Motor neuron (in vitro differentiated cells): ENCODE measurements around the gene NLGN1. TPM values are rescaled to one million over a fixed set of nuclear protein-coding genes. Genes with fewer than 3 reads are reported as not detected.
A peak's percentile ranks its signal among the peaks of the same experiment; 100 is the strongest.

Experiments
- ATAC-seq, 8 experiments: fragments of 200-7000 bp; cut with Tn5 transposase; replicated peaks in 6 of 8; 2 replicates each; pipeline ENCODE4 v1.8.0; 2021; ENCODE audit warnings: mild to moderate bottlenecking in 8 of 8, moderate library complexity in 8 of 8
- H3K27ac ChIP-seq, 2 donors: fragments of 250-450 bp; sonication (Bioruptor Pico); 2 replicates each; pipeline ENCODE4 v1.9.0; 2021; ENCODE audit warnings: antibody characterized with exemption in 2 of 2, mild to moderate bottlenecking in 2 of 2, moderate library complexity in 1 of 2
- H3K4me1 ChIP-seq, 2 donors: fragments of 250-450 bp; sonication (Bioruptor Pico); replicated peaks in 1 of 2; 2 replicates each; pipeline ENCODE4 v1.6.1; 2021; ENCODE audit warnings: antibody characterized with exemption in 2 of 2, mild to moderate bottlenecking in 2 of 2, moderate library complexity in 1 of 2
- H3K4me3 ChIP-seq, 5 donors: fragments of 250-450 bp; sonication (Bioruptor Pico); 2 replicates each; pipeline ENCODE4 v1.9.0; 2021; ENCODE audit warnings: antibody characterized with exemption in 5 of 5, mild to moderate bottlenecking in 5 of 5, moderate library complexity in 4 of 5
- WGBS, 10 experiments: fragments of 450-650 bp; shearing (Covaris generic); methylation state at CpG; one replicate each; pipeline ENCODE4 v1.0.0; 2022; 5-methylcytosine and 5-hydroxymethylcytosine counted together
- in situ Hi-C, 9 experiments: fragments of 400-800 bp; cut with MboI; loops; one replicate each; pipeline ENCODE4 v1.15.0; 2021; ENCODE audit warnings: low sequenced_read_pairs in 9 of 9, low pct_unique_long_range_greater_than_20kb in 2 of 9; ENCODE audit not compliant: unreplicated experiment in 9 of 9
- total RNA-seq, 8 experiments: library from RNA; unstranded; fragments of 300-600 nt; gene quantifications; 2 replicates each; pipeline versions ENCODE4 v1.2.3 to v1.2.4, GENCODE V29; 2022

Gene NLGN1
- total RNA-seq, 8 experiments from 2014 or later = 16.6 to 63.4 (median 34.8) TPM

DNA sequence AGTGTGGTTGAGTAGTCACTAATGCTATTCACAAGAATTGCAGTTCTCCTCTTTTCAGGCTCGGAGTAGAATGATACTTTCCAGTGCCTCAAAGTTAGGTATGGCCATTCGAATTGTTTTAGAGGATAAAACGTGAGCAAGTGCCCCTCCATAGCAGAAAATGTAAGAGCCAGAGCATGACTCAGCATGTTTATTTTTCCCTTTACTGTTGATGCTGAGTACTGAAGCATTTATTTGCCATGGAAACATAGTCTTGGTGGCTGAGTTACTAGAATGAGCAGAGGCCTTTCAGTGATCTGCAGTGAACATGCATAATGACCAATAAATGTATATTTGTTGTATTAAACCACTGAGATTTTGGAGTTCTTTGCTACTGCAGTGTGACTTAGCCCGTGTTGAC lies 540.6 kb downstream of the NLGN1 start:
- no peak overlapping the region for H3K4me3 ChIP-seq
- WGBS, 10 experiments = 20 to 87% (median 49%) methylated on average over 1 to 4 of the region's 4 CpGs; no CpG with 5 or more reads in 1 of the 10 experiments
- no peak overlapping the region for H3K27ac ChIP-seq
- H3K4me1 ChIP-seq = peaks cover 10 to 19% of the 10 kb centered on the region in 2 donors
- in situ Hi-C loops = no loop called here
- peak; percentile 60 to 98 (median 92) for ATAC-seq

DNA sequence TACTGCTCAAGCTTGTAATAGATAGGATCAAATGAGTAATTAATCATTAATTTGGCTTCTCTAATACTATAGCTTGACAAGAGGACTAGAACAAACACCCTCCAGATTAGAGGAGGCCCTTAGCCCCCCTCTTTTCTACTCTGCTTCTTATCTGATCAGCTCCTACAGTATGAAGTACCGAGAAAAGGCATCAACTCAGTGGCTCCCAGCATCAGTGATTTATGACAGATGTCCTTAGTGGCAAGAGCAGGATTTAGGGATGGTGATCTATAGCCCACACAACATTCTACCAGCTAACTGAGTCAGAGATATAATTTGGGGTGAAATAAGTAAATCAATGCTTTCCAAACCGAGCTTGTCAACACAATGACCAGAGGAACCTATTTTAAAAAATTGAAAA lies 541.1 kb downstream of the NLGN1 start:
- ATAC-seq = peak in 5 of 8 experiments; percentile 52 to 76 (median 53)
- no peak overlapping the region for H3K27ac ChIP-seq
- in situ Hi-C loops = no loop called here
- WGBS, 10 experiments = 45 to 100% (median 62%) methylated on average over 1 to 2 of the region's 2 CpGs; no CpG with 5 or more reads in 2 of the 10 experiments
- H3K4me1 ChIP-seq = peaks cover 10 to 19% of the 10 kb centered on the region in 2 donors
- H3K4me3 ChIP-seq = no peak overlapping the region

DNA sequence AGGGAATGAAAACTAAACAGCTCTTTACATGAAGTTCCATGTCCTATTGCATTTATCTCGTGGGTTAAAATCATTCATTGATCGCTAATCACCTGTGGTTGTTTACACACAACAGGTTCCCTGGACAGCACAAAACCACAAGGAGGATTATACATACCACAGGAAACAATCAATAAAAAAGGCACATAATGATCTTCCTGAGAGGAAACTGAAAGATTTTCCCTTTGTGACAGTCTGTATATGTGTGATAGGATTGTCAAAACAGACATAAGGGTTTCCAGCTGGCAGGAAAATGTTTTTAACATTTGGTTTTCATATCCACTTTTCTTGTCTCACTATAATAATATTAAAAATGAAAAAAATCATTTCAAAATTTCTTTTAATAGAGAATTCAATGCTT lies 541.8 kb downstream of the NLGN1 start:
- WGBS, 10 experiments = 73 to 100% (median 88%) methylated on average over 1 to 2 of the region's 2 CpGs; no CpG with 5 or more reads in 6 of the 10 experiments
- H3K27ac ChIP-seq = no peak overlapping the region
- ATAC-seq = no peak
- H3K4me3 ChIP-seq = no peak overlapping the region
- H3K4me1 ChIP-seq = peaks cover 10 to 19% of the 10 kb centered on the region in 2 donors
- in situ Hi-C loops = no loop called here

DNA sequence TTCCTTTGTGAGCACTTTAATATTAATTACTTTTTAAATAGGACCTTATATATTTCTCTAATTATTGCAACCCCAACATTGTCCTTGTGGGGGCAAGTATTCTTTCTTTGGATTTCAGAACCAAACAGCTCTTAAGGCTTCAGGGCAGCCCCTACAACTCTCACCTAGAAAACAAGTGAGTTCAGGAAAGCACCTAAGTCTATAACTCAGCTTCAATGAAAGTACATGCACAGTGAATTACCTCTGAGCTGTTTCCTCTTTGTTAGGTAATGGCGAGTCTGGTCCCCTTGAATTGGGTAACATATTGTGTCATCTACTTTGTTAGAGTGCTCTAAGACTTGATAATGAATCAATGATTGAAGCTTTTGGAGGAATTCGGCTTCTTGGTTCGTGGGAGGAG lies 545.7 kb downstream of the NLGN1 start:
- Histone ChIP-seq H3K4me1 (peaks cover 6 to 10% of the 10 kb centered on the region in 2 donors), H3K4me3 (no peak overlapping the region), H3K27ac (no peak overlapping the region)
- no peak for ATAC-seq
- WGBS, 10 experiments = 17 to 85% (median 75%) methylated on average over 1 to 3 of the region's 3 CpGs; no CpG with 5 or more reads in 3 of the 10 experiments
- in situ Hi-C loops = no loop called here

DNA sequence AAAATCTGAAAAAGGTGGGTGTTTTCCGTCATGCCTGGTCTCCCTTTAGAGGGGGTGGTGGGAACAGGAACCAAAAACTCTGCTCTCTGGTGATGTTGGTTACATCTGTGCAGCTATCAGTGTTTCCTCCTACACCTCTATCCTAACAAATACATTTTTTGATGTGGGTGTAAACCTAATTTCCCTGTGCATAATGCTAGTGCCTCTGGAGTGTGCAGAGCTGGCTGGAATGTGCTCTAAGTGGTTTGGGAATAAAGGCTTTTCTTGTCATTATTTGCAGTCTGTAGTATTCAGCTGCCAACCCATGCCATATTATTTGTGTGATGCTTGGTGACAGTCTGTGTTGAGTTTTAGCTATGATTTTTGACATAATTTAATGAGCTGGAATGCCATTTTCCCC lies 547.6 kb downstream of the NLGN1 start:
- in situ Hi-C loops = no loop called here
- WGBS, 10 experiments = 40 to 100% (median 80%) methylated on average over 1 of the region's 1 CpG; no CpG with 5 or more reads in 5 of the 10 experiments
- Histone ChIP-seq H3K4me3 (no peak overlapping the region), H3K27ac (no peak overlapping the region), H3K4me1 (peaks cover 0 to 3% of the 10 kb centered on the region in 2 donors)
- ATAC-seq = peak in 4 of 8 experiments; percentile 18 to 80 (median 40)

DNA sequence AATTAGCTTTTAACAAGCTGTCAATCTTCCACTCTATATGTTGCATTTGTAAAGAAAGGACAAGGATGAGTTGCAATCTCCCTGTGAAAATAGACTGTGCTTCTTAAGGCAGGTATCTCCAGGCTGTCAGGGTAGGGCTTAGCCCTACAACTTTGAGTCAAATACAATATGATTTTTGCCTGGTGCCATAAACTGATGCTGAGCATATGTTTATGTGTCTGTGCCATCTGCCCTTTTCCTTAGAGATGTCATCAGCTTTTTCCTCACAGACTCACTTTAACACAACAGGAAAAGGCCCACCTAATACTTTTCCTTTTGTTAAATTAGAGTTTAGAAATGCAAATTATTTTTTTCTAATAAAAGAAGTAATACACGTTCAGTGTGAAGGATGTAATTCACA lies 548.3 kb downstream of the NLGN1 start:
- 0 to 100% (median 53%) methylated on average over 1 of the region's 1 CpG; no CpG with 5 or more reads in 4 of the 10 experiments for WGBS, 10 experiments
- H3K4me1 ChIP-seq = peaks cover 0 to 3% of the 10 kb centered on the region in 2 donors
- no peak for ATAC-seq
- no peak overlapping the region for H3K4me3 ChIP-seq
- in situ Hi-C loops = no loop called here
- H3K27ac ChIP-seq = no peak overlapping the region

DNA sequence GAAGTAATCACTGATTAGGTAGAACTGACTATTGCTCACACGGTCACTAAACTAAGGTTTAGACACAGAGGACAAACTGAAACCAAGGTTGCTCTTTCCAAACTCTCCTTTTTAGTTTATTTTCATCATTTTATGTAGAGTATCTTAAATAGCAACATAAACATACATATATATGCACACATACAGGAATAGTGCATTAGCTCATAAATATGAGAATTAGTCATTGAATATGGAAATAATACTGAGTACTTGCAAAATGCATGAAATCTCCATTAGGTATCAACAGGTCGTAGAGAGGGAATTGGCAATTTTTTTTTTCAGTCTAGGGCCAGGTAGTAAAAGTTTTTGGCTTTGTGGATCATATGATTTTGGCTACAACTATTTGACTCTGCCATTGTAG lies 557.1 kb downstream of the NLGN1 start:
- Histone ChIP-seq H3K4me3 (no peak overlapping the region), H3K4me1 (no peaks in the 10 kb centered on the region), H3K27ac (no peak overlapping the region)
- WGBS, 10 experiments = 8 to 100% (median 88%) methylated on average over 1 to 2 of the region's 2 CpGs; no CpG with 5 or more reads in 3 of the 10 experiments
- peak in 3 of 8 experiments; percentile 62 to 74 (median 64) for ATAC-seq
- in situ Hi-C loops = no loop called here

DNA sequence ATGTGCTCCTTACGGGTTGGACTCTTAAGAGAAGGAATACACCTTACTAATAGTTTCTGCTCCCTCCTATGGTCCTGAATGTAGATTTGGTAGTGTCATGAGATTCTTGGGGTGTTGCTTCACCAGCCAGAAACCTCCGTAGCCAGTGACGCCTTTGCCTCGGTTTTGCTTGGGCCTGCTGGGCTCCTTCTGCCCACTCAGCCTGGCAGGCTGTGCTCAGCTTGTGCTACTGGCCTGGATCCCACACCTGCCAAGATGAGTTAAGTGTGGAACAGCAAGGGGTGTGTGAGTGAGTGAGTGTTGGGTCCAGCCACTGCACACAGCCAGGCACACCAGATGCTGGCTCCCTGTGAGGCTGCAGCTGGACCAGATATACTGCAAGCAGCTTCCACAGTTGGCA lies 560.1 kb downstream of the NLGN1 start:
- WGBS, 10 experiments = 93 to 100% (median 100%) methylated on average over 1 to 3 of the region's 4 CpGs; no CpG with 5 or more reads in 6 of the 10 experiments
- in situ Hi-C loops = no loop called here
- ATAC-seq = no peak

DNA sequence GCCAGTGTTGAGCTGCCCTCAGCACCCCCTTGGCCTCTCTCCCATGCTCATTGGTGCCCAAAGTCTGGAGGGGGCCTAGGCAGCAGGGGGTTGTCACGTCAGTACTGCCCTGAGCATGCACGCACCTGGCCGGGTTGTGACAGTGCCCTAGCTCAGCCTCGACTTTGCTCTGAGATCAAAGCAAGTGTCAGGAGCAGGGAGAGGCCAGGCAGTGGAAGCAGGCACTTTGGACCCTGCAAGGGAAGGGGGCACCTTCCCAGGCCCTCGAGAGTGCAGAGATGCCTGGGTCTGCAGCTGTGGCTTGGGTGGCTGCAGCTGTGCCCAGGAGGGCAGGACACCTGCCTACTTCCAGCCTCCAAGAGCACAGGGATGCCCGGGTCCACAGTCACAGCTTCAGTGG lies 561.3 kb downstream of the NLGN1 start:
- no peak for ATAC-seq
- 70 to 100% (median 96%) methylated on average over 2 to 4 of the region's 6 CpGs; no CpG with 5 or more reads in 7 of the 10 experiments for WGBS, 10 experiments
- in situ Hi-C loops = no loop called here

More for the DNA sequence above, 560.1 kb downstream of the NLGN1 start:
- H3K4me3 ChIP-seq = no peak overlapping the region
- no peaks in the 10 kb centered on the region for H3K4me1 ChIP-seq
- no peak overlapping the region for H3K27ac ChIP-seq

DNA sequence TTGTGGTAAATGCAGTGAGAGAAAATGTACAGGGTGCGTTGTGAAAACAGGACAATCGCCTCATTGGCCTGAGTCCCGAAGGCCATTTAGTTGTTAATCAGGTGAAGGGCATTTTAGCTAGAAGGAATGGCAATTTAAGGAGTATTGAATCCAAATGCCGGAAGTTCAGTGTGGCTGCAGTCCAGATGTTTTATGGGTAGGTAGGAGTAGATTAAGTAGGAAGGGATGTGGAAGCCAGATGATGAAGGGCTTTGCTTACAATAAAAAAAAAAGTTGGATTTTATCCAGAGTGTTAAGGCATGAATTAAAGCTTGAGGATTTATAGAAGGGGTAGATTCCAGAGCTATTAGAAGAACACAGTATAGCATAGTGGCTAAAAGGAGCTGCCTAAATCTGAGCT lies 572.7 kb downstream of the NLGN1 start:
- ATAC-seq = no peak
- in situ Hi-C loops = no loop called here
- Histone ChIP-seq H3K4me1 (peaks cover 0 to 4% of the 10 kb centered on the region in 2 donors), H3K27ac (no peak overlapping the region), H3K4me3 (no peak overlapping the region)
- 15 to 100% (median 89%) methylated on average over 2 to 4 of the region's 4 CpGs; no CpG with 5 or more reads in 1 of the 10 experiments for WGBS, 10 experiments

More for the DNA sequence above, 561.3 kb downstream of the NLGN1 start:
- no peaks in the 10 kb centered on the region for H3K4me1 ChIP-seq
- H3K27ac ChIP-seq = no peak overlapping the region
- no peak overlapping the region for H3K4me3 ChIP-seq

DNA sequence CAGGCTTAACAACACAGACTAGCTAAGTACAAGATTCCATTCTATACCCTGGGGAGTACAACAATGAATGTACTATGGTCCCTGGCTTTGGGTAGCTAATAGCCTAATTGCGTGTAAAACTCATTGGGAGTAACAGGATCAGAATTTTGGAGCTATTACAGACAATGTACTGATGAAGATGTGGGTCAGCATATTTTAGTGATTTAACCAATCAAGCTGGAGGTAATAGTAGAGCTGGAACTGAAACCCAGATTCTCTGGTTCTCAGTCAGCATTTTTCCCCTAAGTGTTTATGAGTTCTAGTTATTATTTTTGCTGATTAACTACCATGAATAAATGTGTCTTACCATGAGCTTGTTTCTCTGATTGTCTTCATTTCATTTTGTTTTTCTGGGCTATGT lies 578.7 kb downstream of the NLGN1 start:
- 80 to 100% (median 100%) methylated on average over 1 of the region's 1 CpG; no CpG with 5 or more reads in 5 of the 10 experiments for WGBS, 10 experiments
- in situ Hi-C loops = no loop called here
- H3K4me3 ChIP-seq = no peak overlapping the region
- H3K27ac ChIP-seq = no peak overlapping the region
- H3K4me1 ChIP-seq = peaks cover 0 to 4% of the 10 kb centered on the region in 2 donors
- ATAC-seq = no peak

DNA sequence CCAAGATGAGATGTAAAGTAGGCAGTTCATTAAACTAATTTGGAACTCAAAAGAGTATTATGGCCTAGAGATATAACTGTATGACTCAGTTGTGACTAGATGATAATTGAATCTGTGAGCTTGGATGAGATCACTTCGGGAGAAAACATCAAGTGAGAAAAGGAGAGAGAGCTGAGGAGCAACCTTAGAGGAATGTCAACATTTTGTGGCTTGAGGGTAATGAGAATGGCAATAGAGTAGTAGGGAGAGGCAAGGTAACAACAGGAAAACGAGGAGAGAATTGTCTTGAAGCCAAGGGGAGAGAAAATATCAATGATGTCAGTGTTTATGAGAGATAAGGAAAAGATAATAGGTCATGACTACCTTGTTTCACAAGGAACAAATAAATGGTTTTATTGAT lies 580.2 kb downstream of the NLGN1 start:
- ATAC-seq = peak in 3 of 8 experiments; percentile 27 to 77 (median 31)
- Histone ChIP-seq H3K4me1 (peaks cover 0 to 4% of the 10 kb centered on the region in 2 donors), H3K27ac (no peak overlapping the region), H3K4me3 (no peak overlapping the region)
- 0 to 100% (median 81%) methylated on average over 1 to 2 of the region's 2 CpGs for WGBS, 10 experiments
- in situ Hi-C loops = no loop called here

DNA sequence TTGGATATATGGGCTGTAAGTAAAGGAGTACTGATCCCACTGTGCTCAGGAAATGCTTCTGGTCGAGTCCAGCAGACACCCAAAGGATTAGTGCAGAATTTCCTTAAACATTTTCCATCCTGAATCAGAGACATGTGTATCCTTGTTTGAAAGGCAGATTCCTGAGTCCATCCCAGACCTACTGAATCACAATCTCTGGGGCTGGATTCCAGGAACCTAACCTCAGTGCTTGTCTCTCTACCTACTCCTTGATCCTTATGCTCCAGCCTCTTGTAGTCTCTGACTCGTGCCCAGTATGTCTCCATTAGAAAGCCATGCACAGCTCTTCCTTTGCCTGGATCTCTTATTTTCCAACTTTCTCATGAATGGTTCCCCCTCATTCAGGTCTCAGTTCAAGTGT lies 585.8 kb downstream of the NLGN1 start:
- H3K4me3 ChIP-seq = no peak overlapping the region
- ATAC-seq = no peak
- 0 to 100% (median 90%) methylated on average over 1 to 2 of the region's 2 CpGs; no CpG with 5 or more reads in 3 of the 10 experiments for WGBS, 10 experiments

DNA sequence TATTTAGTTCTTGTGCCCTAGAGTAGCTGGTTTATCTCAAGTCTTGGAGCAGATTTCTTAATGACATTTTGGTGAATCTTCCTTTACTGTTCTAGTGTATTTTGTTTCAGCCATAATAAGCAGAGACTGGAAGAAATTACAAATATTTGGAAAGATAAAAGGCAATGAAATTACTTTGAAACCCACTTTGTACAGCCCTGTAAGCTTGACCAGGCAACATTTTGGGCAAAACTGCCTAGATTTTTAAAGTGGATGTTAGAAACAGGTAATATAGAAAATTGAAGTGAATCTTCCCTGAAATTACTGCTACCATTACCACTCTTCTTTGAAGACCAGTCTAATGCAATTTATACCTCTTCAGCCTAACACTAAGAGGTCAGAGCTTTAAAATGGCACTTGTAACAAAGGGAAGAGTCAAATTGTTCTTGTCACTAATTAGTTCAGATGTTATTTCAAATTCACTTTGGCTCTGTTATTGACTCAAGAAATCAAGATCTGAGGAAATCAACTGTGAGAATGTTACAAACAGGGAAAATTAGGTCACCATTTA lies 589.4 kb downstream of the NLGN1 start:
- no peak for ATAC-seq
- in situ Hi-C loops = no loop called here

More for the DNA sequence above, 585.8 kb downstream of the NLGN1 start:
- Histone ChIP-seq H3K27ac (no peak overlapping the region), H3K4me1 (no peaks in the 10 kb centered on the region)
- in situ Hi-C loops = no loop called here

More for the DNA sequence above, 589.4 kb downstream of the NLGN1 start:
- Histone ChIP-seq H3K27ac (no peak overlapping the region), H3K4me1 (no peaks in the 10 kb centered on the region), H3K4me3 (no peak overlapping the region)
